ENCODE data around the gene CD74.
A peak's percentile ranks its signal among the peaks of the same experiment; 100 is the strongest.

The CD74 gene

DNA sequence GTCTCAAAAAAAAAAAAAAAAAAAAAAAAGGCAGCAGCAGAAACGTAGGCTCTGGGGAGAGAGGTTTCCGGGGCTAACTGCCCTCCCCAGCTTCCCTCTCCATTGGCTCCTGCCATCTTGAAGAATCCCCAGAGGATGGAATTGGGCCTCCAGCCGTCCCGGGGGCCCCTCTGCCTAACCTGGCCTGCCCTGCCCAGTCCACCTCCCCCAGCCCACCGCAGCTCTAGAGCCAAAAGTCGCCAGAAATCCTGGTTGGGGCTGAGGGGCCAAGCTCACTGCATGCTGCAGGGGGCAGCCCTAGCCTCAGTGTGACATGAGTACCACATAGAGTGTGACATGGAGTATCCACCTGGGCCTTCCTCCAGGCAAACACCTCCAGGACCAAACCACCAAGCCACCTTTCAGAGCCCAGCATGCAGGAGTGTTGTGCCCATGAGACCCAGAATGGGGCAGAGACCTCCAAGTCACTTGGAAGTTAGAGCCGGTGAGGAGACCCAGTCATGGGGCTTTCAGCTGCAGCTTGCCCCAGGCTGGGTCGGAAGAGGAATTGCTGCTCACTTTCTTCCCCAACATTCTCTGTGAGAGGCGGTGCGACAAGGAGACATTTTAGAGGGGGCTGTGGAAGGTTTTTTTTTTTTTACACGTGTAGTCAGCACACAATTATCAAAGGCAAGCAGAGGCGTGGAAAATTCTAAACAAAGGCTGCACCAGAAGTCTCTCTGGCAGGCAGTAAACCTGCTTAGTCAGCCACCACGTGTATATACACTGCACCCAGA, 17.6 kb downstream of the CD74 start:
- no peak for DNase-seq

DNA sequence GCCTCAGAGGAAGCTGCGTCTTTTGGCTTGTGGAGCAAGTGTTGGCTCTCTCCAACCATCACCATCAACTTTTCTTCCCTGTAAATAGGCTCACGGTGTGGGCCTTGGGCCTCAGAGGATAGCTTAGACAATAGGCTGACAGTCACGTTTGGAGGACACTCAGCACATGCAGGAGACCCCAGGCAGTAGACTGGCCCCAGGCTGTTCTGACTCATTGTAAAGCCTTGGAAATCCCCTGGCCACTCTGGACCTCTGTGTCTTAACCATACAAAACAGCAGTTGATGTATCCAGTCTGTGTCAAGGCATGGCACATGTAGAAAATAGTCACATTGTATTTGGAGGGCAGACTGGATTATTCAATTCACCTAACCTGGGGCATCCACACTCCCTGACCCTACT, 18.6 kb downstream of the CD74 start:
- DNase-seq: no peak

DNA sequence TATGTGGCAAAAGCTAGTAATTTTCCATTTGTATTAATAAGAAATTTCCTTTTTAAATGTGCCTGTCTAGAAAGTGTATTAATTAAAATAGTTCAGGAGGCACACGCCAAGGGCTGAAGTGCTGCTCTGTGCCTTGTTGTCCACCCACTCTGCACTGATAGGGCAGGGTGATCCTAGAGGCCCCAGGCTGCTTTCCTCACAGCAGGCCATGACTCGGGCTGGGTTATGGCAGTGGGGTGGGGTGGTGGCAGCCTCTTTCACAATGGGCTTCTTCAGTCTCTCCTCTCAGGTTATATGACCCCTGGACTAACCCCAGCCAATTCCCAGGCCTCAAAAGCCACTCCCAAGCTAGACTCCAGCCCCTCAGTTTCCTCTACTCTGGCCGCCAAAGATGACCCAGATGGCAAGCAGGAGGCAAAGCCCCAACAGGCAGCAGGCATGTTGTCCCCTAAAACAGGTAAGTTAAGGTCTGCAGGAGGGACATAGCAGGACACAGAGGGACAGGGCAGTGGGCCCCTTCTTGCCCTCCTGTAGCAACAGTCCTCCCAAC, 19.5 kb downstream of the CD74 start:
- no peak for DNase-seq

DNA sequence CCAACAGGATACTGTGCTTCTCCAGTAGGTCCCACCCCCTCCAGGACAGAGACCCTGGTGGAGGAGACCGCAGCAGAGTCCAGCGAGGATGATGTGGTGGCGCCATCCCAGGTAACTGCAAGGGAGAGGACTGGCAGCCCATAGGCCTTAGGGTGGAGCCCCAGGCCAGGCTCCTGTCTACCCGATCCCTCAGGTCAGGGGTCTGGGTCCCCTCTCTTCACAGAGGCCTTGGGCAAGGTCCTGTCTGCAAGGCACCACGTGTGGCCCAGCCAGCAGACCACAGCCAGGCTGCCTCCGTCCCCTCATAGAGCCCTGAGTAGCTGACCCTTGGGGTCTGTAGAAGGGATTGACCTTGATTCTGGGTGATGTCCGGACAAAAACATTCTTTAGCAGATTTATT, 20.0 kb downstream of the CD74 start:
- no peak for DNase-seq

DNA sequence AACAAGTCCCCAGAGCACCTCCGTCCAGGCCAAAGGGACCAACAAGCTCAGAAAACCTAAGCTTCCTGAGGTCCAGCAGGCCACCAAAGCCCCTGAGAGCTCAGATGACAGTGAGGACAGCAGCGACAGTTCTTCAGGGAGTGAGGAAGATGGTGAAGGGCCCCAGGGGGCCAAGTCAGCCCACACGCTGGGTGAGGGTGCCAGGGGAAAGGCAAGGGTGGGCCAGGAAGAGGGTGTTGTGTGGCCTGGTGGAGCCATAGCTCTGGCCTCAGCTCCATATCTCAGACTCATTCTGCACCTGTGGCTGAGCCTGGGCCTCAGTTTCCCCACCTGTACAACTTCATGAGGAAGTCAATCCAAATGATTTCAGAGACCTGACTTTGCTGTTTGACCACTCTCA, 20.7 kb downstream of the CD74 start:
- no peak for DNase-seq

DNA sequence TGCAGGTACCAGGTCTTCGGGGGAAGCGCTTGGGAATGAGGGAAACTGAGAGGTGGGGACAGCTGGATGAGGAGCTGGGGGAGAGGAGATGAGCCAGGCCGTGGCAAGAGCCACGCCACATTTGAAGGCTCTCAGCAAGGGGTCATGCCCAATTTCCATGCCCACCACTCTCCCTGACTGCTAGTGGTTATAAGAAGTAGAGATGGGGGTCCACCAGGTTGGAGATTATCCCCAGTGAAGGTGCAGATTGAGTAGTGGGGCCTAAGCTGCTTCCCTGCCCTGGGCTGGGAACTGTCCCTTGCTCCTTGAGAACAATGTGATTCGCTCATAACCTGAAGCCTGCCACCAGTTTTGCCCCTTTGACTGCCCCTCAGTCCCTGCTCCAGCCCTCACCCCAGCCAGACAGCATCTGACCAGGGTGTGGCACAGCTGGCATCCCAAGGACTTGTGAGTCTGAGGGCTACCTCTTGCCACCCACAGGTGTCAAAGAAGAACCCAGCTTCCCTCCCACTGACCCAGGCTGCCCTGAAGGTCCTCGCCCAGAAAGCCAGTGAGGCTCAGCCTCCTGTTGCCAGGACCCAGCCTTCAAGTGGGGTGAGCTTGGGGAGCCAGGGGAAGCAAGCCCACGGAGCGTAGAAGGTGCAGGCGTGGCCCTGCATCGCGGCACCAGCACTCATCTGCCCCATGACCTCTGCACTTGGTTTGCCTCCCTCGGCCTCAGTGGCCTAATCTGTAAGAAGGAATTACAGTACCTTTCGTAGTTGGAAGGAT, 21.5 kb downstream of the CD74 start:
- DNase-seq: no peak

DNA sequence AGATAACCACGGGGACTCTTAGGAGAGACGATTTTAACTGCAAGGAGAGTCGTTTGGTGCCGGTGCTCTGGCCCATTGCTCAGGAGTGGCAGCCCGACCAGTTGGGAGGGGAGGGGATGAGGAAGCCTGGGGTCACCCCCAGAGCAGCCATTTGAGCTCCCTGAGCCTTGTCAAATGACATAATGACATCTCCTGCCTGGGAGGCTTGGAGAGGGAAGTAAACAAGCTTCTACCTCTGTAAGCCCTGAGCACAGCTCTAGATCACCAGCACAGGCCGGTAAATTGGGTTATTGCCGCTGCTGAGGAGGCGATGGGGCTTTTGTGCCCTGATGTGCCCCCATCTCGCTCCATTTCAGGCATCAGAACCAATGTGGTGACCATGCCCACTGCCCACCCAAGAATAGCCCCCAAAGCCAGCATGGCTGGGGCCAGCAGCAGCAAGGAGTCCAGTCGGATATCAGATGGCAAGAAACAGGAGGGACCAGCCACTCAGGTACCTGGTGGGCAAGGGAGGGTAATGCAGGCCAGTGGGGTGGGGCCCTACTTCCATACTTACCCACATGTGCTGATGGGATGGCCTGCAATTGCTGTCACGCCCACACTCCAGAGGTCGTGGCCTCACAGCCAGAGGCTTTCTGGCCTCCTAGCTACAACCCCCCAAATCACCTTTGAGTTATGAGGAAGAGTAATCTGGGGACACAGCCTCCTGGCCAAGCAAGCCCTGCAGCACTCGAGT, 23.0 kb downstream of the CD74 start:
- no peak for DNase-seq

DNA sequence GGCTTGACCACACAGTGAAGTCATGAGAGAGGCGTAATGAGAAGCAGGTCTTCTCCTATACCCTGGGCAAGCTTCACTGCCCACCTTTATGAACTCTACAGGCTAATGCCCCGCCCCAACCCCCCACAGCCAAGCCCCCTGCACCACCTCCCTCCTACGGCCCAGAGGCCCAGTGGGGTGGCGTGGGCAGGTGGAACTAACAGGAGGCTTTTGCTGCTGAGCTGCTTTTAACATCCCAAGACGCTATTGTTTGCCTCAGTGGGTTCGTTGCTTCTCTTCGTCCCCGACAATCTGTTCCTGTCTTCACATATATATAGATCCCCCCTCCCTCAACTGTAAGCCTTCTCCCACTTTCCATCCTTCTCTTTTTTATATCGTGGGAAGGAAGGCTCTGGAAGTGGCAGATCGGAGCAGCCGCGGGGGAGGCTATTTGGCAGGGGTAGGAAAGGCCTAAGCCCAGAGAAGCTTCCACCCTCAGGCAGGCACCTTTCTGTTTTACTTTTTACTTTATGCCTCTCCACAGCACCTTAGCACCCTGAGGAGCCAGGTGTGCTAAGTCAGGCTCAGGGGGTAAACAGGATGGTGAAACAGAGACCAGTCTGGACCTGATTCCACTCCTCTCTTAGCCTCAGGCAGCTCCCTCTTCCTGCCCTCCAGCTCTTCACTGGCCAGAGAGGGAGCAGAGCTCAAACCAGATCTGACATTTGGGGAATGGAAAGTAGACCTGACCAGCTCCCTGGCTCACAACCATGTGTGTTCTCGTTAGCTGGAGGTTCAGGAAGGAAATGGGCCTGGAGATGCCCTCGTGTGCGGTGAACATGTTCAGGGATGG, 26.5 kb downstream of the CD74 start:
- DNase-seq: no peak

DNA sequence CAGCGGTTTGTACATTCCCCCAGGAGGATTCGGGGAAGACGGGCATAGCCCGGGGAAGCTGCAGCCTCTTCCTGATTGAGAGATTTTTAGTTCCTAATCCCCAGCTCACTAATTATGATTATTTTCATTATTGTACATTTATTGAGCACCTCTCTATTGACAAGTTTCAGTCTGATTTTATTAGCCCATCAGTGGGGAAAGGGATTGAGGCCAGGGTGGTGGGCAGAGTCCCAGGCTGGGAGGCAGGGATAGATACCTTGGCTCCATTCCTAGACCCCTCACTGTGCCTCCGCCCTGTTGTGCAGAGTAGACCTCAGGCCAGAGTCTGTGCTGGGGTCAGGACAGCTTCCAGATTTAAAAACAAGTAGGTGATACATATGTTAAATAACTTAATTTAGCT, 28.0 kb downstream of the CD74 start:
- DNase-seq: no peak

DNA sequence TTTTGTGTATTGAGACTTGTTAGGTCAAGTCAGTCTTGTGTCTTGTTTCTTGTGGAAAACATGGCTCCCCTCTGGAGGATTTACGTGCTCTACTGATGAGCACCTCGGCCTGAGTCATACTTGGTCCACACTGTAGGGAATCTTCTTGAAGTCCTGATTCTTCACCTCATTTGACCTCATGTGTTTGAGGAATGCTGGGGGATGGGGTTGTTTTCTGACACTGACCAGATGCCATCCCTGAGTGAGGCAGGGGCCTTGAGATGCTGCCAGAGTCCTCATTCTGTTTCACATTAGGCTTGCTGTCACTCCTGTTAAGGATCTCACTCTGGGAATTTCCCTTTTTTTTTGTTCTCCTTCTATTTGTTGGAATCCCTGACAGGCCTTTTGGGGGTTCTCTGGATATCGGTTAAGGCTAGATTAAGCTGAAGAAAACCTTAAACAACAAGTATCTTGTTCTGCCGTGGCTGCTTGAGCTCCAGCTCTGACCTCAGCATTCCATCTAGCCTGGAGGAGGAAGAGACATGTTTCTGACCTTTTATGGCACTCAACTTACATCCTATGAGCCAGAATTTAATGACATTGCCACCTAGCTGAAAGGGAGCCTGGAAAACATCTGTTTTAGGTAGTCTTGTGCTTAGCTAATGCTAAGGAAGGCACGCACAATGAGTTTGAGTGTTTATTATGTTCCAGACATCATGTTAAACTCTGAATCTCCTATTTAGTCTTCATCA, 34.6 kb downstream of the CD74 start:
- DNase-seq: peak; percentile 96

DNA sequence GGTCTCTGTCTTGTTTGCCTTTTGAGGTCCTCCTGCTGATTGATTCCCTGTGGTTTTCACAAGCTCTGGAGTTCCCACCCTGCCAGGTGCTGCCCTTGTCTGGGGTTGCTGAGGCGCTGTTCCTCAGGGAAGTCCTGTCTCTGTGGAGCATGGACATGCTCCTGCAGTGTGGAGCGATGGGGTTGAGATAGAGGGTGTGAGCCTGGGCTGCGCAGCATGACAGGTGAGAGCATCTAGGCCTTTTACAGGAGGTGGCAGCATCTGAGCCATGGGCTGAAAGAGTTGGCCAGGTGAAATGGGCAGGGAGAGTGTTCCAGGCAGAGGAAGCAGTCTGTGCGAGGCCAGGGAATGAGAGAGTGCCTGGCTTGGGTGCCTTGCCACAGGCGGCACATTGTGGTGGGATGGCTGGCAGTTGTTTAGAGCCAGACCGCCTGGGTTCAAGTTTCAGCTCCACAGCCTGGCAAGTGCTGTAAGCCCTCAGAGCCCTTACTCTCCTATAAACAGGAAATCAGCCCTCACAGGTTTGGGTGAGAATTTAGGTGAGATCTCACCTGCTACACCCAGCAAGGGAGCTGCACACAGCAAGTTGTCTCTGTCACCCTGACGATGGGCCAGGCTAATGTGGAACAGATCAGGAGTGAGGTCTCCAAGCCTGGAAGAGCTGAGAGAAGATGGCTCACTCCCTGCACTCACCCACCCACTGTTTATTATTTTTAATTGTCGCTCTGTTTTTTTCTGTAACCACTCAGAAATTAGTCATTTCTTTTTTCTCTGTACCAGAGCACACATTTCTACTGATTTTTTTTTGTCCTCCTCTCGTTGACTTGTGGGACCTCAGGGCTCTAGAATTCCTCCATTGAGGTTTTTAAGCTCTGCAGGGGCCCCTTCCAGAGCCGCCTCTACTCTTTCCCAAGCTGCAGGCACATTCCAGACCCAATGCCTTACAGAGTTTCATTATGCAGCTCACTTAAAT, 35.6 kb downstream of the CD74 start:
- peak; percentile 70 for DNase-seq

DNA sequence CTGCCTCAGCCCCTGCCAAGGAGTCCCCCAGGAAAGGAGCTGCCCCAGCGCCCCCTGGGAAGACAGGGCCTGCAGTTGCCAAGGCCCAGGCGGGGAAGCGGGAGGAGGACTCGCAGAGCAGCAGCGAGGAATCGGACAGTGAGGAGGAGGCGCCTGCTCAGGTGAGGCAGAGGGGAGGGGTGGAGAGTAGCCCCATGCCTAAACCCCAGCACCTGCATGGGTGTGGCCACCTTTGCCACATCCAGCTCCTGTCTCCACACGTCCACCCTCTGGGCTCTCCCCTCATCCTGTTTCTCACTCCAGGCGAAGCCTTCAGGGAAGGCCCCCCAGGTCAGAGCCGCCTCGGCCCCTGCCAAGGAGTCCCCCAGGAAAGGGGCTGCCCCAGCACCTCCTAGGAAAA, 38.1 kb downstream of the CD74 start:
- DNase-seq: no peak

DNA sequence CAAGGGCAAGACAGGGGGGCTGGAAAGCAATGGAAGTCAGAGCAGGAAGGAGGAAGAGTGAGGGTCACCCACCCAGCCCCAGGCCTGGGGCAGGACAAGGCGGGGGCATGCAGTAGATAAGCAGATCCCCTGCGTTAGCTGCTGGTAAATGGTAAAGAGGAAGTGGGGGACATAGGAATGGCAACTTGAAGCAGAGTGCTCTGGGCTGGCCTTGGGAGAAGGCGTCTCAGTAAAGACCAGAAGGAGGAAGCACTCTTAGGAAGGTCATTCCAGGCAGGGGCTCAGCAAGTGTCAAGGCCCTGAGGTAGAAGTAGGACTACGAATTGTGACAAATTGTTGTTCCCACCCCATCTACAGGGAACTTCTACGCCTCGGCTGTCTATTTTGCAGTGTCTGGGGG, 40.1 kb downstream of the CD74 start:
- no peak for DNase-seq

DNA sequence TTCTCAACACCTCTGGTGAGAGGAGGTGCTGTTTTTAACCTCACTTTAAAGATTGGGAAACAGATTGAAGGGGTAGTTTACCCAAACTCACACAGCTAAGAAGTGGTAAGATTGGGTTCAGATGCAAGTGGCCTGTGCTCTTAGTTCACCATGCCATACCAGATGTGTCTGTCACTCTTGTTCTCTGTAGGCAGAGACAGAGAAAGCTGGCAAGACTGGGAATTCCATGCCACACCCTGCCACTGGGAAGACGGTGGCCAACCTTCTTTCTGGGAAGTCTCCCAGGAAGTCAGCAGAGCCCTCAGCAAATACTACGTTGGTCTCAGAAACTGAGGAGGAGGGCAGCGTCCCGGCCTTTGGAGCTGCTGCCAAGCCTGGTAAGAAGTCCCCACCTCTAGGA, 44.2 kb downstream of the CD74 start:
- DNase-seq: no peak

DNA sequence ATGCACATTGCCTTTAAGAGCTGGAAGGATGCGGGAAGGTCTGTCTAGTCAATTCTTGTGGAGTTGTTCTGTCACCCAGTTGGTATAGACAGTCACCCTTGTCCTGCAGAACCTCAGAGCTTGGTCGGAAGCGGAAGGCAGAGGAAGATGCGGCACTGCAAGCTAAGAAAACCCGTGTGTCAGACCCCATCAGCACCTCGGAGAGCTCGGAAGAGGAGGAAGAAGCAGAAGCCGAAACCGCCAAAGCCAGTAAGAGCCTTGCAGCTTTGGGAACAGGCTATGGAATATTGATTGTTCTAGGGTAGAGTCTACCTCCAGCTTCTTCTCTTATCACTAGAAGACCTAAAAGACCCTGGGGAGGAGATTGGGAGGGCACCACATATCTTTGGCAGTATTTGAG, 48.7 kb downstream of the CD74 start:
- no peak for DNase-seq

DNA sequence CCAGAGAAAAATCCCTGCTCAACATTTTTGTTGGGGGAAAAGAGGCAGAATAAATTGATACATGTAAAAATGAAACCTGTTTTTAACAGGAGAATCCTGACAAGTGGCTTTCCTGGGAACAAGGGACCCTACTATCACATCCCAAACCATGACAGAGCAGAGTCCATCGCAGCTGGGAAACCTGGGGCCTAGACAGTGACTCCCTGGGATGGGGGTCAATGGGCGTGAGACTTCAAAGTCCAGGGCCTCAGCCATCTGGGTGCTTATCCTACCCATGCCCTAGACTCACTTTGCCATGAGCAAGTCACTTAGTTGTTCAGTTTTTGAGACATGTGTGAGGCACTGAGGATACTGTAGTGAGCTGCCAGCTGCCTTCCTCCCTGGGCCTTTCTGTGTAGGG, 49.5 kb downstream of the CD74 start:
- DNase-seq: no peak

DNA sequence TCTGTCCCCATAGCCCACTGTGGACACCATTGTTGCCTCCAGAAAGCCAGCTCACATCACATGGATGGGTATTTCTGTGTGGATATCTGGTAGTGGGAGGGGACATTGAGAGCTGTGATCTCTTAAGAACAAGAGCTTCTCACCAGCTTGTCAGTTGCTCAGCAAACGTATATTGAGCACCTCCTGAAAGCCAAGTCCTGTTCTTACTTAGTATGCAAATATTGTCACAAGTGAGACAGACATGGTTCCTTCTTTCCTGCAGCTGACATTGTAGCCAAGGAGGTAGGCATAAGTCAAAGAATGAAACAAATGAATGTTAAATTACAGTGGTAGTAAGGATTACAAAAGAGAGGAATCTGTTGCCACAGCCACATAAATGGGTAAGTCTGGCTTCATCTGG, 51.4 kb downstream of the CD74 start:
- no peak for DNase-seq

DNA sequence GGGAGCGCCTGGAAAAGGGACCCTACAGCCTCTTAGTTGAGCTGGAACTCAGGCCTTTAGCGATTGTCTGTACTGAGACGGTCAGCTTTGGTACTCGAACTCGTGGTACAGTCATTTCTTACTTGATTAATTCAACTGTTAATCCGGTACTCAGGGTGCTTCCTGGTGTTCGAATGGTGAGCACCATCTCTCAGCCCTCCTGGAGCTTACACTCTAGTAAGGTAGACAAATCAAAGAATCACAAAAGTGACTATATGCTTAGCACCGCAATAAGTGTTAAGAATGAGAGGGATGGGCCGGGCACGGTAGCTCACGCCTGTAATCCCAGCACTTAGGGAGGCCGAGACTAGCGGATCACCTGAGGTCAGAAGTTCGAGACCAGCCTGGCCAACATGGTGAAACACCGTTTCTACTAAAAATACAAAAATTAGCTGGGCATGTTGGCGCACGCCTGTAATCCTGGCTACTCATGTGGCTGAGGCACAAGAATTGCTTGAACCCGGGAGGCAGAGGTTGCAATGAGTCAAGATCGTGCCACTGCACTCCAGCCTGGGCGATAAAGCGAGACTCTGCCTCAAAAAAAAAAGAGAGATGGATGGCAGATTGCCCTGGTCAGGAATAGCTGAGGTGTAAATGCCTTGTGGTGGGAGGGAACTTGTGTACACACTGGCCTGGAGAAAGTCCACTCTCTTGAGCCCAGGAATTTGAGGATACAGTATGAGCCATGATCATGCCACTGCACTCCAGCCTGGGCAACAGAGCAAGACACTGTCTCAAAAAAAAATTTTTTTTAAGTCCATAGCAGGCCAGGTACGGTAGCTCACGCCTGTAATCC, 54.2 kb downstream of the CD74 start:
- peak; percentile 14 for DNase-seq

All from fibroblast of skin of right quadriceps (primary cell).